Calu3 (cell line): Measurements from ENCODE around the gene AKT3. TPM values are rescaled to one million over a fixed set of nuclear protein-coding genes. Genes with fewer than 3 reads are reported as not detected.

Experiments
- BruUV-seq: library from RNA; stranded (reverse); fragments of 400-500 nt; replicated peaks from 2 replicates; lab custom pipeline; 2021; lab: Mats Ljungman, UMichigan
- CTCF ChIA-PET: fragments of 300-600 bp; sonication (Branson Sonifier 250); formaldehyde crosslinking; loops from one replicate; lab custom pipeline; 2022; ENCODE audit warnings: antibody characterized with exemption; lab: Charles Lee
- DNase-seq: peaks from one replicate; pipeline ENCODE4 v3.0.0; 2022
- H3K27ac Mint-ChIP-seq: one replicate; pipeline ENCODE4 v1.8.0; 2022; ENCODE audit warnings: mixed read lengths; ENCODE audit not compliant: unreplicated experiment
- H3K27me3 Mint-ChIP-seq: one replicate; pipeline ENCODE4 v1.8.0; 2022; ENCODE audit warnings: mixed read lengths; ENCODE audit not compliant: unreplicated experiment
- H3K36me3 Mint-ChIP-seq: one replicate; pipeline ENCODE4 v1.8.0; 2022; ENCODE audit warnings: mild to moderate bottlenecking, moderate library complexity, mixed read lengths; ENCODE audit not compliant: insufficient read depth, unreplicated experiment
- H3K4me1 Mint-ChIP-seq: one replicate; pipeline ENCODE4 v1.8.0; 2022; ENCODE audit warnings: mild to moderate bottlenecking, low read depth, mixed read lengths; ENCODE audit not compliant: unreplicated experiment
- H3K4me3 Mint-ChIP-seq: one replicate; pipeline ENCODE4 v1.8.0; 2022; ENCODE audit warnings: mild to moderate bottlenecking, low read depth, moderate library complexity, mixed read lengths; ENCODE audit not compliant: unreplicated experiment
- H3K9me3 Mint-ChIP-seq: one replicate; pipeline ENCODE4 v1.8.0; 2022; ENCODE audit warnings: low read depth, mixed read lengths; ENCODE audit not compliant: unreplicated experiment
- CTCF ChIP-seq: fragments of 200-600 bp; IDR thresholded peaks from one replicate; pipeline ENCODE4 v1.8.0; 2022; ENCODE audit warnings: antibody characterized with exemption; ENCODE audit not compliant: unreplicated experiment
- intact Hi-C: fragments of 100-400 bp; cut with micrococcal nuclease; formaldehyde crosslinking; loops from one replicate; pipeline ENCODE4 v1.10.0; 2022; ENCODE audit not compliant: unreplicated experiment
- total RNA-seq: library from RNA; stranded (reverse); gene quantifications from 2 replicates; pipeline ENCODE4 v1.2.3, GENCODE V29; 2022

Gene AKT3
- total RNA-seq, 1 experiment from 2014 or later = 81.2 TPM

DNA sequence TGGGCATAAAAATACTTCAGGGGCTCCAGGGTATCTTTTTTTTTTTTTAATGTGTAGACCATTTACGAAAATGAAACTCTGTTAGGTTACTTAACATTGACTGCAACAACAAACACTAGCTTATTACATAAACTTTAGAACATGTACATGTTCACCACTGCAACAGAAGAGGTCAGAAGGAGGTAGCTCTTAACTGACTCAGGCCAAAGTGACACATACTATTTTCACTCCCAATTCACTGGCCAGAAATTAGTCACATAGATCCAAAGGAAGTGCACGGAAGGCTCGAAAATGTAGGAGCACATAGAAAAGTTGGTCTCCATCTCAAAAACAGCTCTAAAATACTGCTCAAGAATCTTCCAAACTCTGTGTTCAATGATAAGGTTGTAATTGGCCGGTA, 107.2 kb downstream of the AKT3 start:
- no peak overlapping the region for H3K27ac Mint-ChIP-seq
- TF ChIP-seq CTCF = no peak
- no TSS peak for BruUV-seq
- H3K4me1 Mint-ChIP-seq = peaks cover 19% of the 10 kb centered on the region
- intact Hi-C loops = loop anchor here (10.0 kb wide), 1 partner anchor 532 kb away; no protein-coding TSS in a partner anchor
- H3K36me3 Mint-ChIP-seq = no peaks in the 10 kb centered on the region
- H3K4me3 Mint-ChIP-seq = no peak overlapping the region
- H3K9me3 Mint-ChIP-seq = no peaks in the 10 kb centered on the region
- H3K27me3 Mint-ChIP-seq = no peaks in the 10 kb centered on the region
- CTCF ChIA-PET = interaction anchor here (0.8 to 1.3 kb wide), 2 partner anchors 11 to 45 kb away, joined by 3 to 4 read pairs; no protein-coding TSS in a partner anchor
- DNase-seq = no peak

GRCh38 chr1:243740255-243740999, 109.6 kb downstream of the AKT3 start:
- H3K36me3 Mint-ChIP-seq = no peaks in the 10 kb centered on the region
- H3K4me1 Mint-ChIP-seq = peaks cover 28% of the 10 kb centered on the region
- peak overlapping the region; percentile 12 for H3K27ac Mint-ChIP-seq
- CTCF ChIA-PET = interaction anchor here (0.6 to 1.8 kb wide), 3 partner anchors 9 to 32 kb away, joined by 3 to 5 read pairs (median 5); no protein-coding TSS in a partner anchor
- BruUV-seq = no TSS peak
- no peak for TF ChIP-seq CTCF
- H3K9me3 Mint-ChIP-seq = no peaks in the 10 kb centered on the region
- no peak overlapping the region for H3K4me3 Mint-ChIP-seq
- no peak for DNase-seq
- intact Hi-C loops = loop anchor here (10.0 kb wide), 1 partner anchor 534 kb away; no protein-coding TSS in a partner anchor
- H3K27me3 Mint-ChIP-seq = no peaks in the 10 kb centered on the region

GRCh38 chr1:243739335-243740003, 110.6 kb downstream of the AKT3 start:
- intact Hi-C loops = loop anchor here (10.0 kb wide), 1 partner anchor 535 kb away; no protein-coding TSS in a partner anchor
- Mint-ChIP-seq H3K27ac (peak overlapping the region; percentile 12), H3K36me3 (peaks cover under 1% of the 10 kb centered on the region)

More at GRCh38 chr1:243739335-243740003, 110.6 kb downstream of the AKT3 start:
- no peak for DNase-seq
- no TSS peak for BruUV-seq
- TF ChIP-seq CTCF = no peak
- H3K4me3 Mint-ChIP-seq = no peak overlapping the region
- H3K27me3 Mint-ChIP-seq = no peaks in the 10 kb centered on the region
- CTCF ChIA-PET = interaction anchor here (0.6 to 1.8 kb wide), 3 partner anchors 8 to 31 kb away, joined by 3 to 5 read pairs (median 5); no protein-coding TSS in a partner anchor
- peaks cover 28% of the 10 kb centered on the region for H3K4me1 Mint-ChIP-seq
- H3K9me3 Mint-ChIP-seq = no peaks in the 10 kb centered on the region
